ENCODE measurements around the gene KRTAP10-4.

DNA sequence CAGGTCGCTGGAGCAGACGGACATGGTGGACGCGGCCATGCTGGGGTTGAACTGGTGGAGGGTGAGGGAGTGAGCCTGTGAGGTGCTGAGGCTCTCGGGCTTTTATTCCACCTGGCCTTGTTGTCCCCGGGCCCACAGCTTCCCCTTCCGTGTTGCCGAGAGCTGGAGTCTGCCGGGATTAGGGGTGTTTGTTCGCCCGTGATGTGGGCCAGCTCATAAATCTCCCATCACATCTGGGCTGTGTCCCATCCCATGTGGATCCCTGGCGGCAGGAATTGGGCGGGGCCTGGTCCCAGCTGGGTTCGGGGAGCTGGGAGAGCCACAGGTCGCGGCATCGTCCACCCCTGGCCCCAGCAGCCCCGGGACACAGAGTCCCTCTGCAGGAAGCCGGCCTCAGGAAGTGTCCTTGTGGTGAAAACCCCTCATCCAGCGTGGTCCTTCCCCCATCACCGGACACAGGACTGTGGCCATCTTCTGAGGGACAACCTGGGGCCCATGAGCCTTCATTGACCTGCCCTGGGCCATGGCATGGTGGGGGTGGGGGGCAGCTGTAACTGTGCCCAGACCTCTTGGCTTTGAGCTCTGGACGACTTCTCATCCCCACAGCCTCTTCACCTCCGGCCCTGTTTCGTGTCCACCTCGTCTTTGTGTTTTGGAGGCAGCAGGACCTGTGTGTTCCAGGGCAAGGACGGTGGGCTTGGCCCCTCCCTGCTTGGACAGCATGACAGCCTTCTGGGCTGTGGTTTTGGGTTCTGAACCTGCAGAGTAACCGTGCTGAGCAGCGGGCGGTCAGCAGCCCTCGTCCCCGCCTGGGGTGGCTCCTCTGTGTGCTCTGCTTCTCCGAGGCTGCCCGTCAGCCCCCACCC is 19.1 kb downstream of the KRTAP10-4 start, which contains the start of gene KRTAP10-6:
- TF ChIP-seq CTCF (conservative IDR thresholded peaks at IDR 0.05) (no peak), EZH2 (IDR thresholded peaks at IDR 0.05; ENCODE audit: low read depth) (no peak)
